Cardiac muscle cell (in vitro differentiated cells and primary cell): Measurements from ENCODE around the gene PTPRQ. TPM values are rescaled to one million over a fixed set of nuclear protein-coding genes. Genes with fewer than 3 reads are reported as not detected.

Source experiments
- DNase-seq, 2 donors: peaks; one replicate each; pipeline versions ENCODE4 v3.0.0 to v3.0.0-alpha.2; 2010 to 2017; ENCODE audit warnings: low read depth in 1 of 2, low spot score in 1 of 2
- H3K27ac ChIP-seq: fragments of 200-600 bp; sonication (generic); 2 replicates; pipeline ENCODE4 v1.5.1; 2016
- H3K27me3 ChIP-seq: fragments of 200-600 bp; sonication (generic); 2 replicates; pipeline ENCODE4 v1.6.0; 2016; ENCODE audit warnings: control low read depth
- H3K36me3 ChIP-seq: fragments of 200-600 bp; sonication (generic); 2 replicates; pipeline ENCODE4 v1.5.1; 2016; ENCODE audit warnings: control low read depth
- H3K4me1 ChIP-seq: fragments of 200-600 bp; sonication (generic); 2 replicates; pipeline ENCODE4 v1.8.1; 2017; ENCODE audit warnings: low read depth, mild to moderate bottlenecking, mixed run types
- H3K4me3 ChIP-seq: fragments of 200-600 bp; sonication (generic); 2 replicates; pipeline ENCODE4 v1.5.1; 2016; ENCODE audit warnings: mild to moderate bottlenecking
- H3K9me3 ChIP-seq: fragments of 200-600 bp; sonication (generic); 2 replicates; pipeline ENCODE4 v1.5.1; 2017; ENCODE audit warnings: low read depth, mild to moderate bottlenecking, control low read depth
- polyA plus RNA-seq: library from polyadenylated mRNA; unstranded; fragments of >200 nt; fragmentation: Nextera tagmentation; extraction: Ambion mirVana; gene quantifications from 2 replicates; pipeline ENCODE4 v1.2.1, GENCODE V29; 2016
- total RNA-seq: library from RNA; depleted of rRNA; stranded (reverse); fragments of >200 nt; gene quantifications from 2 replicates; pipeline ENCODE4 v1.2.3, GENCODE V29; 2016
- TF ChIP-seq, protein P1 (sequence below): IDR thresholded peaks from 2 replicates; pipeline ENCODE4 v1.5.1; 2012; ENCODE audit warnings: low read depth, mild to moderate bottlenecking, low read length

PTPRQ gene
- total and polyA plus RNA-seq, 2 experiments from 2014 or later: 0.01 to 0.69 TPM

DNA sequence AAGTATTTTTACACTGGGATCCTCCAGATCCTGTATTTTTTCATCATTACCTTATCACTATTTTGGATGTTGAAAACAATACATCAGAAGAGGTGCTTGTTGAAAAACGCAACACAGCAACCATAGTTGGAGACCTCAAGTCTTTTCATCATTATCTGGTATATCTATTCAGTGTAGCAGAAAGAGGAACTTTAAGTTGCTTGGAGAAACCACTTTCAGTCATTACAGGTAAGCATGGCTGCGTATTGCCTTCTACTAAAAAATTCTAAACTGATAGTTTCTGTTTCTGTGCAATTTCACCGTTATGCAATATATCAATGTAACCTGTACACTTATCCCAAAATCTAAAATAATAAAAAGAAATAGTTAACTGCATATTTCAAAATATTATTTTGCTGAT, 32.2 kb upstream of the PTPRQ start:
- no peaks in the 10 kb centered on the region for H3K36me3 ChIP-seq
- no peak overlapping the region for H3K4me3 ChIP-seq
- no peaks in the 10 kb centered on the region for H3K9me3 ChIP-seq
- H3K27me3 ChIP-seq: no peaks in the 10 kb centered on the region
- TF ChIP-seq, protein P1, sequence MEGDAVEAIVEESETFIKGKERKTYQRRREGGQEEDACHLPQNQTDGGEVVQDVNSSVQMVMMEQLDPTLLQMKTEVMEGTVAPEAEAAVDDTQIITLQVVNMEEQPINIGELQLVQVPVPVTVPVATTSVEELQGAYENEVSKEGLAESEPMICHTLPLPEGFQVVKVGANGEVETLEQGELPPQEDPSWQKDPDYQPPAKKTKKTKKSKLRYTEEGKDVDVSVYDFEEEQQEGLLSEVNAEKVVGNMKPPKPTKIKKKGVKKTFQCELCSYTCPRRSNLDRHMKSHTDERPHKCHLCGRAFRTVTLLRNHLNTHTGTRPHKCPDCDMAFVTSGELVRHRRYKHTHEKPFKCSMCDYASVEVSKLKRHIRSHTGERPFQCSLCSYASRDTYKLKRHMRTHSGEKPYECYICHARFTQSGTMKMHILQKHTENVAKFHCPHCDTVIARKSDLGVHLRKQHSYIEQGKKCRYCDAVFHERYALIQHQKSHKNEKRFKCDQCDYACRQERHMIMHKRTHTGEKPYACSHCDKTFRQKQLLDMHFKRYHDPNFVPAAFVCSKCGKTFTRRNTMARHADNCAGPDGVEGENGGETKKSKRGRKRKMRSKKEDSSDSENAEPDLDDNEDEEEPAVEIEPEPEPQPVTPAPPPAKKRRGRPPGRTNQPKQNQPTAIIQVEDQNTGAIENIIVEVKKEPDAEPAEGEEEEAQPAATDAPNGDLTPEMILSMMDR: no peak
- H3K27ac ChIP-seq: no peak overlapping the region
- no peak for DNase-seq
- no peaks in the 10 kb centered on the region for H3K4me1 ChIP-seq

DNA sequence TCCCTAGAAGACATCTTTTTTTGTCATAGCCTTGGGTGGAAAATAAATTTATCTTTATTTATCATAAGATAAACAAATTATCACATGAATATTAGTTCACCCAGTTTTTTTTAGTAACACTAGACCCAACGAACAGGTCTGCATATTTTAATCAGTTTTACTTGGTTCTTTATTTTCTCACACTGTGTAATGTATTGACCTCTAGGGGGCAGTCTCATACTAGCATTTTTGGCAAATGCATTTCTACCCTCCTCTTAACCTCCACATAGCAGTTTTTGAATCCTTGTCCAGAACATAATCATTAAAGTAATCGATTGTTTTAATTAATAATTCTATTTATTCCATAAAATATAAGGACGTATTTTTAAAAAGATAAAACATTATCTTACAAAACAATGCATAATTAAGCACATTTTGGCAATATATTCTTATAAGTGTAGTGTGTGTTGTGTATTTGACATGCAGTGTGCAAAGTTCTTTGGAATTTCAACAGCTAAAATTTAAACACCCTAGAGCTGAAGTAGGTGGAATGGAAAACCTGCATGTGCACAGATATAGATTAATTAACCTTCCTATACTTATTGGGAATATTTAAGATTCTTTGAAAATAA, 31.6 kb upstream of the PTPRQ start:
- TF ChIP-seq, protein P1: peak; percentile 65
- no peaks in the 10 kb centered on the region for H3K36me3 ChIP-seq
- H3K27me3 ChIP-seq: no peaks in the 10 kb centered on the region
- peak; percentile 76 to 81 for DNase-seq
- no peak overlapping the region for H3K27ac ChIP-seq
- H3K4me3 ChIP-seq: no peak overlapping the region
- H3K4me1 ChIP-seq: no peaks in the 10 kb centered on the region
- no peaks in the 10 kb centered on the region for H3K9me3 ChIP-seq

DNA sequence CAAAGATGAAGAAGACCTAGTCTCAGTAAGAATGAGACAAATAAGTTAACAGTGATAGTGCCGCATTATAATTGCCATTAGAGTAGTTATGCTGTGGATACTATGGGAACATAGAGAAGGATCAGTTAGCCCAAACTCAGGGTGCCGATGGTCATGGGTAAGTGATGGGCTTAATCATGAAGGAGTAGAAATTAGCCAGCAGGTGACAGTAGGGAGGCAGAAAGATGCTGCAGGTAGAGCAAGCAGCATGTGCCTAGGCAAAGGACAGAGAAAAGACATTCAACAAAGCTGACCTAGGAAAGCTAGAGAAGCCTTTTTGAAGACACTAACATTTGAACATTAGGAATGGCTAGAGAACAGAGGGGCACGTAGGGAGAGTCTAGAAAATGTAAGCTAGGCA, 30.6 kb upstream of the PTPRQ start:
- no peaks in the 10 kb centered on the region for H3K27me3 ChIP-seq
- H3K4me3 ChIP-seq: no peak overlapping the region
- no peaks in the 10 kb centered on the region for H3K4me1 ChIP-seq
- H3K9me3 ChIP-seq: no peaks in the 10 kb centered on the region
- H3K27ac ChIP-seq: no peak overlapping the region
- TF ChIP-seq, protein P1: no peak
- no peaks in the 10 kb centered on the region for H3K36me3 ChIP-seq
- no peak for DNase-seq

DNA sequence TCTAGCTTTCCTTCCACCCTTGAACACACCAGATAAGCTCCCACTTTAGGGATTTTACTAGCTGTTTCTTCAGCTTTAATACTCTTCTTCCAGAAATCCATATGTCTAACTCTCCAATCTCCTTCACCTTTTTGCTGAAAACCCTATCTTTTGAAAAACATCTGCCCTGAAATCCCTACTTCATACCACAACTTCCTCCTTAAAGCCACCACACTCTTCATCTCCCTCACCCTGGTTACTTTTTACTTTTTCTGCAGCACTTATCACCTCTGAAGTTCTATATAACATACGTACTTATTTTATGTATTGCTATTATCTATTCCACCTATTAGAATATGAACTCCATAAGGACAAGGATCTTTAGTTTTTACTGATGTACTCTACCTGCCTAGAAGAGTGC, 28.6 kb upstream of the PTPRQ start:
- Histone ChIP-seq H3K4me1 (no peaks in the 10 kb centered on the region), H3K4me3 (no peak overlapping the region), H3K9me3 (no peaks in the 10 kb centered on the region), H3K27ac (no peak overlapping the region), H3K36me3 (no peaks in the 10 kb centered on the region), H3K27me3 (no peaks in the 10 kb centered on the region)
- no peak for DNase-seq
- TF ChIP-seq, protein P1: no peak

DNA sequence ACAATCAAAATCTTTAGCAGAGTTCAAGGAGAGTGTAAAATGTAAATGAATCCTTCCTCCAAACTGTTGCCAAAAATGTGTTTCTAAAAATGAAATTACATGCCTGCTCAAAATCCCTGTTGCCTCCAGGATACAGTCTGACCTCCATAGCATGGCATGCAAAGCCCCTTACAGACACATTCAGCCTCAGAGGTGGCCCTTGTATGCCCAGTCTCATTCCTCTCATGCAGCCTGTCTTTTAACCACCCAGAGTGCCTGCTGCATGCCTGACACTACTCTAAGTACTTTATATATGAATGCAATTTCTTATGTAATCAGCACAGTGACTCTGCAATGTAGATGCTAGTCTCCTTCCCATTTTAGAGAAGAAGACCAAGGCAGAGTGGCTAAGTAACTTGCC, 24.4 kb upstream of the PTPRQ start:
- Histone ChIP-seq H3K27ac (no peak overlapping the region), H3K4me3 (no peak overlapping the region), H3K27me3 (no peaks in the 10 kb centered on the region), H3K4me1 (no peaks in the 10 kb centered on the region), H3K36me3 (no peaks in the 10 kb centered on the region), H3K9me3 (no peaks in the 10 kb centered on the region)
- TF ChIP-seq, protein P1: no peak
- DNase-seq: peak in 1 of 2 donors; percentile 2
